PC-3 (cell line): ENCODE results near the gene OR5V1. TPM values are rescaled to one million over a fixed set of nuclear protein-coding genes. Genes with fewer than 3 reads are reported as not detected.
"Not testable (repeated sequence)": the region's sequence is repeated elsewhere in the genome, so short reads cannot be mapped to it uniquely, and the experiment has no call there.

Experiments
- ATAC-seq: fragments of 200-7000 bp; cut with Tn5 transposase; 2 replicates; pipeline ENCODE4 v1.9.1; 2020; ENCODE audit warnings: mild to moderate bottlenecking, moderate library complexity
- BruUV-seq: library from RNA; stranded (reverse); fragments of 400-500 nt; replicated peaks from 2 replicates; lab custom pipeline; 2021; lab: Mats Ljungman, UMichigan
- CTCF ChIA-PET: fragments of 300-600 bp; sonication (Branson Sonifier 250); formaldehyde crosslinking; loops from one replicate; lab custom pipeline; 2022; ENCODE audit warnings: antibody characterized with exemption; lab: Charles Lee
- POLR2A ChIA-PET: fragments of 300-600 bp; sonication (Branson Sonifier 250); formaldehyde crosslinking; loops from one replicate; lab custom pipeline; 2022; ENCODE audit warnings: antibody characterized with exemption; ENCODE audit not compliant: unreplicated experiment; lab: Charles Lee
- DNase-seq: peaks from one replicate; pipeline ENCODE4 v3.0.0-alpha.2; 2015
- H2AFZ ChIP-seq: fragments of 300-600 bp; sonication (generic); 2 replicates; pipeline ENCODE4 v1.6.0; 2016; ENCODE audit warnings: antibody characterized with exemption, low read length
- H3F3A ChIP-seq: fragments of 300-600 bp; sonication (generic); one replicate; pipeline ENCODE4 v1.6.0; 2017; ENCODE audit warnings: antibody characterized with exemption, low read length, control low read depth, mild to moderate bottlenecking; ENCODE audit not compliant: unreplicated experiment
- H3K27ac ChIP-seq: fragments of 300-600 bp; sonication (generic); 2 replicates; pipeline ENCODE4 v1.5.1; 2016; ENCODE audit warnings: mild to moderate bottlenecking, low read length
- H3K27me3 ChIP-seq: fragments of 300-600 bp; sonication (generic); 2 replicates; pipeline ENCODE4 v1.6.1; 2016; ENCODE audit warnings: low read length, mixed read lengths
- H3K36me3 ChIP-seq: fragments of 300-600 bp; sonication (generic); 2 replicates; pipeline ENCODE4 v1.6.1; 2016; ENCODE audit warnings: low read depth, mixed run types, low read length, mixed read lengths
- H3K4me1 ChIP-seq: fragments of 300-600 bp; sonication (generic); 2 replicates; pipeline ENCODE4 v1.5.1; 2016; ENCODE audit warnings: low read length; ENCODE audit not compliant: insufficient read depth
- H3K4me2 ChIP-seq: fragments of 300-600 bp; sonication (generic); 2 replicates; pipeline ENCODE4 v1.6.0; 2016; ENCODE audit warnings: low read length
- H3K4me3 ChIP-seq: fragments of 300-600 bp; sonication (generic); 2 replicates; pipeline ENCODE4 v1.5.1; 2016; ENCODE audit warnings: mild to moderate bottlenecking, low read length, mixed read lengths
- H3K79me2 ChIP-seq: fragments of 300-600 bp; sonication (generic); 2 replicates; pipeline ENCODE4 v1.6.1; 2017; ENCODE audit warnings: low read length, mixed read lengths
- H3K9ac ChIP-seq: fragments of 300-600 bp; sonication (generic); 2 replicates; pipeline ENCODE4 v1.6.0; 2016; ENCODE audit warnings: mild to moderate bottlenecking, low read length
- H3K9me2 ChIP-seq: fragments of 300-600 bp; sonication (generic); replicated peaks from 2 replicates; pipeline ENCODE4 v1.6.1; 2016; ENCODE audit warnings: mixed run types, low read length, mixed read lengths
- H3K9me3 ChIP-seq: fragments of 300-600 bp; sonication (generic); 2 replicates; pipeline ENCODE4 v1.6.1; 2016; ENCODE audit warnings: low read length, mixed read lengths
- H4K20me1 ChIP-seq: fragments of 300-600 bp; sonication (generic); 2 replicates; pipeline ENCODE4 v1.6.1; 2016; ENCODE audit warnings: low read length, mixed read lengths
- CTCF ChIP-seq: fragments of 300-600 bp; sonication (generic); conservative IDR thresholded peaks from 2 replicates; pipeline ENCODE4 v1.5.1; 2017; ENCODE audit warnings: antibody characterized with exemption, low read depth, mild to moderate bottlenecking, low read length
- EZH2 ChIP-seq: fragments of 300-600 bp; sonication (generic); IDR thresholded peaks from one replicate; pipeline ENCODE4 v1.6.1; 2017; ENCODE audit warnings: antibody characterized with exemption, mild to moderate bottlenecking, low read length; ENCODE audit not compliant: unreplicated experiment
- EZH2phosphoT487 ChIP-seq: fragments of 300-600 bp; sonication (generic); IDR thresholded peaks from 2 replicates; pipeline ENCODE4 v1.6.1; 2018; ENCODE audit warnings: mild to moderate bottlenecking, antibody characterized with exemption, low read length, borderline replicate concordance
- intact Hi-C: fragments of 100-400 bp; cut with micrococcal nuclease; formaldehyde crosslinking; loops from 2 replicates; pipeline ENCODE4 v1.9.0; 2023
- total RNA-seq: library from RNA; depleted of rRNA; stranded (reverse); fragments of >200 nt; gene quantifications from 2 replicates; pipeline ENCODE4 v1.2.3, GENCODE V29; 2014; rRNA removed

Gene OR5V1
- total RNA-seq, 1 experiment from 2014 or later, result not detected

DNA sequence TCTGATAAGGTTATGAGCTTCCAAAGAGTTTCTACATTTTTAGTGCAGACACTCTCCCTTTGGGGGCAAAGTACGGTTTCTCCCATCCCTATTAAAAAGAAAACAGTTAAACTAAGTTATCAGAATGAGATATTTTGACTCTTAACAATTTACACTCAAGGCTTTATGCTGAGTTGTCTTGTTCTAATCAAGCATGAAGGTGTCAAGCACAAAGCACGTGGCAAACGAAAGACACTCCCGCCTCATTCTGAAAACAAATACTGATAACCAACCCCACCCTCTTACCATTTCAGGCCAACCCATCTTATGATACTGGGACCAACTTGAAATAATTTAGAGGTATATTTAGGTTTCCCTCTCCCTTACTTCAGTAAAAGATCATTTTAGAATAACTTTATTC is 42.9 kb downstream of the OR5V1 start:
- no peak overlapping the region for H3K27ac ChIP-seq
- BruUV-seq, result no TSS peak
- H3K9me3 ChIP-seq, result no peaks in the 10 kb centered on the region
- no peak overlapping the region for H3K4me3 ChIP-seq
- H3K36me3 ChIP-seq, result no peaks in the 10 kb centered on the region
- no peaks in the 10 kb centered on the region for H3K4me1 ChIP-seq
- no peaks in the 10 kb centered on the region for H4K20me1 ChIP-seq
- no peaks in the 10 kb centered on the region for H3K79me2 ChIP-seq
- H3K27me3 ChIP-seq, result peaks cover 9% of the 10 kb centered on the region; the same call in 1 of the 2 replicates
- POLR2A ChIA-PET, result no interaction called here
- TF ChIP-seq CTCF (no peak), EZH2phosphoT487 (no peak), EZH2 (no peak)
- no peaks in the 10 kb centered on the region for H3K9me2 ChIP-seq
- no peak overlapping the region for H2AFZ ChIP-seq
- H3F3A ChIP-seq, result no peaks in the 10 kb centered on the region
- H3K4me2 ChIP-seq, result no peak overlapping the region
- intact Hi-C loops, result no loop called here
- H3K9ac ChIP-seq, result no peak overlapping the region
- no peak for ATAC-seq
- DNase-seq, result no peak
- CTCF ChIA-PET, result no interaction called here

DNA sequence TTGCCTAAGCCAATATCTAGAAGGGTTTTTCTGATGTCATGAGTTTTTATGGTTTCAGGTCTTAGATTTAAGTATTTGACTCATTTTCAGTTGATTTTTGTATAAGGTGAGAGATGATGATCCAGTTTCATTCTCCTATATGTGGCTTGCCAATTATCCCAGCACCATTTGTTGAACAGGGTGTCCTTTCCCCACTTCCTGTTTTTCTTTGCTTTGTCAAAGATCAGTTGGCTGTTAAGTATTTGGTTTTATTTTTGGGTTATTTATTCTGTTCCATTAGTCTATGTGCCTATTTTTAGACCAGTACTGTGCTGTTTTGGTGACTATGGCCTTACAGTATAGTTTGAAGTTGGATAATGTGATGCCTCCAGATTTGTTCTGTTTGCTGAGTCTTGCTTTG is 45.3 kb downstream of the OR5V1 start:
- H3K79me2 ChIP-seq, H4K20me1 ChIP-seq, H3K9me3 ChIP-seq, BruUV-seq, H3K9ac ChIP-seq, H3K4me1 ChIP-seq, POLR2A ChIA-PET, H3K4me2 ChIP-seq, H3K9me2 ChIP-seq, intact Hi-C loops, DNase-seq, H3K36me3 ChIP-seq, CTCF ChIA-PET, ATAC-seq, H3F3A ChIP-seq, H3K4me3 ChIP-seq, H2AFZ ChIP-seq, H3K27ac ChIP-seq: not testable (repeated sequence)
- H3K27me3 ChIP-seq, result peaks cover 21% of the 10 kb centered on the region; the same call in 1 of the 2 replicates

GRCh38 chr6:29319931-29320330 is 48.7 kb downstream of the OR5V1 start:
- CTCF ChIA-PET, result no interaction called here
- no peak for DNase-seq
- BruUV-seq, result no TSS peak
- Histone ChIP-seq H3K9me3 (no peaks in the 10 kb centered on the region), H3K27ac (no peak overlapping the region), H3K27me3 (peaks cover 37% of the 10 kb centered on the region), H3K9ac (no peak overlapping the region), H3K9me2 (no peaks in the 10 kb centered on the region), H2AFZ (no peak overlapping the region), H3K4me3 (no peak overlapping the region), H3K36me3 (no peaks in the 10 kb centered on the region), H3F3A (no peaks in the 10 kb centered on the region), H3K79me2 (no peaks in the 10 kb centered on the region), H3K4me2 (no peak overlapping the region), H4K20me1 (no peaks in the 10 kb centered on the region), H3K4me1 (no peaks in the 10 kb centered on the region)
- no peak for ATAC-seq
- POLR2A ChIA-PET, result no interaction called here
- intact Hi-C loops, result no loop called here
- TF ChIP-seq CTCF (no peak), EZH2phosphoT487 (no peak), EZH2 (no peak)

Other genes starting within 250 kb of the OR5V1 start
- 0.23 TPM in 1 of 2 replicates, not detected in the other for gene OR2J2, start 198.0 kb downstream of the OR5V1 start, total RNA-seq
- not detected in 2 replicates for gene OR14J1, start 67.2 kb downstream of the OR5V1 start, total RNA-seq
- not detected in 2 replicates for gene OR12D3, start 6.4 kb upstream of the OR5V1 start, total RNA-seq
- not detected in 2 replicates for gene OR12D2, start 26.8 kb upstream of the OR5V1 start, total RNA-seq
- not detected in 2 replicates for gene OR12D1, start 46.1 kb upstream of the OR5V1 start, total RNA-seq
- gene OR10C1, start 70.4 kb upstream of the OR5V1 start, total RNA-seq, result not detected in 2 replicates
- gene OR11A1, start 88.2 kb upstream of the OR5V1 start, total RNA-seq, result not detected in 2 replicates
- gene OR2H1, start 88.3 kb upstream of the OR5V1 start, total RNA-seq, result not detected in 2 replicates
- gene MAS1L, start 119.1 kb upstream of the OR5V1 start, total RNA-seq, result not detected in 2 replicates
- gene UBD, start 190.9 kb upstream of the OR5V1 start, total RNA-seq, result not detected in 2 replicates
- not detected in 2 replicates for gene OR2H2, start 216.3 kb upstream of the OR5V1 start, total RNA-seq